ENCODE data around the gene ZBED1. TPM values are rescaled to one million over a fixed set of nuclear protein-coding genes. Genes with fewer than 3 reads are reported as not detected.
"Not testable (repeated sequence)": the region's sequence is repeated elsewhere in the genome, so short reads cannot be mapped to it uniquely, and the experiment has no call there.

ZBED1 gene
- total RNA-seq, 1 donor from 2014 or later, result 25.6 TPM

GRCh38 chrX:2521092-2521926, 20.5 kb upstream of the ZBED1 start:
- Histone ChIP-seq H3K9me3 (ENCODE audit: control insufficient read depth in 3 of 3, low read length in 3 of 3) (no peaks in the 10 kb centered on the region), H3K36me3 (ENCODE audit: control insufficient read depth in 3 of 3, insufficient read depth in 3 of 3, low read length in 3 of 3) (no peaks in the 10 kb centered on the region), H3K4me1 (ENCODE audit: control insufficient read depth in 3 of 3, insufficient read depth in 3 of 3, low read length in 3 of 3) (no peaks in the 10 kb centered on the region), H3K27me3 (ENCODE audit: control insufficient read depth in 3 of 3, insufficient read depth in 3 of 3, low read length in 3 of 3) (peaks cover 0 to 2% (median 0%) of the 10 kb centered on the region in 3 donors), H3K9ac (ENCODE audit: low read depth in 1 of 3, low read length in 3 of 3) (no peak overlapping the region), H3K4me3 (ENCODE audit: low read length in 3 of 3) (no peak overlapping the region), H3K27ac (ENCODE audit: low read depth, low read length) (peak overlapping the region; percentile 50)

GRCh38 chrX:2520539-2520938, 19.8 kb upstream of the ZBED1 start:
- Histone ChIP-seq H3K36me3 (ENCODE audit: control insufficient read depth in 3 of 3, insufficient read depth in 3 of 3, low read length in 3 of 3) (no peaks in the 10 kb centered on the region), H3K4me1 (ENCODE audit: control insufficient read depth in 3 of 3, insufficient read depth in 3 of 3, low read length in 3 of 3) (no peaks in the 10 kb centered on the region), H3K27ac (ENCODE audit: low read depth, low read length) (no peak overlapping the region), H3K4me3 (ENCODE audit: low read length in 3 of 3) (no peak overlapping the region), H3K9me3 (ENCODE audit: control insufficient read depth in 3 of 3, low read length in 3 of 3) (no peaks in the 10 kb centered on the region), H3K9ac (ENCODE audit: low read depth in 1 of 3, low read length in 3 of 3) (no peak overlapping the region), H3K27me3 (ENCODE audit: control insufficient read depth in 3 of 3, insufficient read depth in 3 of 3, low read length in 3 of 3) (no peaks in the 10 kb centered on the region)

GRCh38 chrX:2519638-2520037, 18.9 kb upstream of the ZBED1 start:
- H3K4me1 ChIP-seq (ENCODE audit: control insufficient read depth in 3 of 3, insufficient read depth in 3 of 3, low read length in 3 of 3); H3K36me3 ChIP-seq (ENCODE audit: control insufficient read depth in 3 of 3, insufficient read depth in 3 of 3, low read length in 3 of 3); H3K4me3 ChIP-seq (ENCODE audit: low read length in 3 of 3); H3K9me3 ChIP-seq (ENCODE audit: control insufficient read depth in 3 of 3, low read length in 3 of 3); H3K27me3 ChIP-seq (ENCODE audit: control insufficient read depth in 3 of 3, insufficient read depth in 3 of 3, low read length in 3 of 3); H3K9ac ChIP-seq (ENCODE audit: low read depth in 1 of 3, low read length in 3 of 3); H3K27ac ChIP-seq (ENCODE audit: low read depth, low read length): not testable (repeated sequence)

GRCh38 chrX:2517055-2517454, 16.3 kb upstream of the ZBED1 start:
- no peak overlapping the region for H3K4me3 ChIP-seq (ENCODE audit: low read length in 3 of 3)
- no peaks in the 10 kb centered on the region for H3K27me3 ChIP-seq (ENCODE audit: control insufficient read depth in 3 of 3, insufficient read depth in 3 of 3, low read length in 3 of 3)
- H3K4me1 ChIP-seq (ENCODE audit: control insufficient read depth in 3 of 3, insufficient read depth in 3 of 3, low read length in 3 of 3), result no peaks in the 10 kb centered on the region

GRCh38 chrX:2516623-2517022, 15.8 kb upstream of the ZBED1 start:
- Histone ChIP-seq H3K9me3 (ENCODE audit: control insufficient read depth in 3 of 3, low read length in 3 of 3) (no peaks in the 10 kb centered on the region), H3K27me3 (ENCODE audit: control insufficient read depth in 3 of 3, insufficient read depth in 3 of 3, low read length in 3 of 3) (no peaks in the 10 kb centered on the region), H3K27ac (ENCODE audit: low read depth, low read length) (no peak overlapping the region), H3K36me3 (ENCODE audit: control insufficient read depth in 3 of 3, insufficient read depth in 3 of 3, low read length in 3 of 3) (no peaks in the 10 kb centered on the region), H3K4me3 (ENCODE audit: low read length in 3 of 3) (no peak overlapping the region), H3K9ac (ENCODE audit: low read depth in 1 of 3, low read length in 3 of 3) (no peak overlapping the region), H3K4me1 (ENCODE audit: control insufficient read depth in 3 of 3, insufficient read depth in 3 of 3, low read length in 3 of 3) (no peaks in the 10 kb centered on the region)

More at GRCh38 chrX:2517055-2517454, 16.3 kb upstream of the ZBED1 start:
- no peaks in the 10 kb centered on the region for H3K36me3 ChIP-seq (ENCODE audit: control insufficient read depth in 3 of 3, insufficient read depth in 3 of 3, low read length in 3 of 3)
- no peak overlapping the region for H3K27ac ChIP-seq (ENCODE audit: low read depth, low read length)
- no peak overlapping the region for H3K9ac ChIP-seq (ENCODE audit: low read depth in 1 of 3, low read length in 3 of 3)
- H3K9me3 ChIP-seq (ENCODE audit: control insufficient read depth in 3 of 3, low read length in 3 of 3), result no peaks in the 10 kb centered on the region

- no peaks in the 10 kb centered on the region for H3K4me1 ChIP-seq (ENCODE audit: control insufficient read depth in 3 of 3, insufficient read depth in 3 of 3, low read length in 3 of 3)
- no peaks in the 10 kb centered on the region for H3K36me3 ChIP-seq (ENCODE audit: control insufficient read depth in 3 of 3, insufficient read depth in 3 of 3, low read length in 3 of 3)
- no peak overlapping the region for H3K4me3 ChIP-seq (ENCODE audit: low read length in 3 of 3)
- H3K27me3 ChIP-seq (ENCODE audit: control insufficient read depth in 3 of 3, insufficient read depth in 3 of 3, low read length in 3 of 3), result no peaks in the 10 kb centered on the region
- H3K9ac ChIP-seq (ENCODE audit: low read depth in 1 of 3, low read length in 3 of 3), result no peak overlapping the region
- H3K9me3 ChIP-seq (ENCODE audit: control insufficient read depth in 3 of 3, low read length in 3 of 3), result no peaks in the 10 kb centered on the region
- H3K27ac ChIP-seq (ENCODE audit: low read depth, low read length), result no peak overlapping the region
Measured at GRCh38 chrX:2514131-2514530, 13.4 kb upstream of the ZBED1 start.

GRCh38 chrX:2513121-2513664, 12.4 kb upstream of the ZBED1 start:
- H3K27ac ChIP-seq (ENCODE audit: low read depth, low read length), result no peak overlapping the region
- H3K9ac ChIP-seq (ENCODE audit: low read depth in 1 of 3, low read length in 3 of 3), result no peak overlapping the region
- no peak overlapping the region for H3K4me3 ChIP-seq (ENCODE audit: low read length in 3 of 3)
- no peaks in the 10 kb centered on the region for H3K4me1 ChIP-seq (ENCODE audit: control insufficient read depth in 3 of 3, insufficient read depth in 3 of 3, low read length in 3 of 3)
- H3K27me3 ChIP-seq (ENCODE audit: control insufficient read depth in 3 of 3, insufficient read depth in 3 of 3, low read length in 3 of 3), result no peaks in the 10 kb centered on the region
- no peaks in the 10 kb centered on the region for H3K9me3 ChIP-seq (ENCODE audit: control insufficient read depth in 3 of 3, low read length in 3 of 3)
- no peaks in the 10 kb centered on the region for H3K36me3 ChIP-seq (ENCODE audit: control insufficient read depth in 3 of 3, insufficient read depth in 3 of 3, low read length in 3 of 3)

- Histone ChIP-seq H3K36me3 (ENCODE audit: control insufficient read depth in 3 of 3, insufficient read depth in 3 of 3, low read length in 3 of 3) (no peaks in the 10 kb centered on the region), H3K9me3 (ENCODE audit: control insufficient read depth in 3 of 3, low read length in 3 of 3) (no peaks in the 10 kb centered on the region), H3K9ac (ENCODE audit: low read depth in 1 of 3, low read length in 3 of 3) (no peak overlapping the region), H3K4me1 (ENCODE audit: control insufficient read depth in 3 of 3, insufficient read depth in 3 of 3, low read length in 3 of 3) (no peaks in the 10 kb centered on the region), H3K27ac (ENCODE audit: low read depth, low read length) (no peak overlapping the region), H3K27me3 (ENCODE audit: control insufficient read depth in 3 of 3, insufficient read depth in 3 of 3, low read length in 3 of 3) (no peaks in the 10 kb centered on the region), H3K4me3 (ENCODE audit: low read length in 3 of 3) (no peak overlapping the region)
Measured at GRCh38 chrX:2512501-2512900, 11.7 kb upstream of the ZBED1 start.

GRCh38 chrX:2511326-2511725, 10.6 kb upstream of the ZBED1 start:
- H3K4me3 ChIP-seq (ENCODE audit: low read length in 3 of 3), result no peak overlapping the region
- no peak overlapping the region for H3K27ac ChIP-seq (ENCODE audit: low read depth, low read length)
- H3K27me3 ChIP-seq (ENCODE audit: control insufficient read depth in 3 of 3, insufficient read depth in 3 of 3, low read length in 3 of 3), result no peaks in the 10 kb centered on the region
- H3K4me1 ChIP-seq (ENCODE audit: control insufficient read depth in 3 of 3, insufficient read depth in 3 of 3, low read length in 3 of 3), result no peaks in the 10 kb centered on the region
- no peaks in the 10 kb centered on the region for H3K36me3 ChIP-seq (ENCODE audit: control insufficient read depth in 3 of 3, insufficient read depth in 3 of 3, low read length in 3 of 3)
- H3K9ac ChIP-seq (ENCODE audit: low read depth in 1 of 3, low read length in 3 of 3), result no peak overlapping the region
- no peaks in the 10 kb centered on the region for H3K9me3 ChIP-seq (ENCODE audit: control insufficient read depth in 3 of 3, low read length in 3 of 3)

- Histone ChIP-seq H3K36me3 (ENCODE audit: control insufficient read depth in 3 of 3, insufficient read depth in 3 of 3, low read length in 3 of 3) (no peaks in the 10 kb centered on the region), H3K9me3 (ENCODE audit: control insufficient read depth in 3 of 3, low read length in 3 of 3) (no peaks in the 10 kb centered on the region), H3K27me3 (ENCODE audit: control insufficient read depth in 3 of 3, insufficient read depth in 3 of 3, low read length in 3 of 3) (no peaks in the 10 kb centered on the region), H3K9ac (ENCODE audit: low read depth in 1 of 3, low read length in 3 of 3) (no peak overlapping the region), H3K4me3 (ENCODE audit: low read length in 3 of 3) (no peak overlapping the region), H3K4me1 (ENCODE audit: control insufficient read depth in 3 of 3, insufficient read depth in 3 of 3, low read length in 3 of 3) (no peaks in the 10 kb centered on the region), H3K27ac (ENCODE audit: low read depth, low read length) (no peak overlapping the region)
Measured at GRCh38 chrX:2508648-2509335, 8.0 kb upstream of the ZBED1 start.

All from skeletal muscle tissue (tissue), 4 donors.